Activated T-helper 17 cell treated with anti-CD3 and anti-CD28 coated beads, Interleukin-2, amount 50 U/mL, for 72 hours (primary cell): Measurements from ENCODE around the gene C6orf132. TPM values are rescaled to one million over a fixed set of nuclear protein-coding genes. Genes with fewer than 3 reads are reported as not detected.

Experiments used
- ATAC-seq: fragments of 150-1000 bp; cut with Tn5 transposase; replicated peaks from 2 replicates; pipeline ENCODE4 v1.10.0; 2021; ENCODE audit warnings: mild to moderate bottlenecking, moderate library complexity
- H3K27ac Mint-ChIP-seq: one replicate; pipeline ENCODE4 v1.8.0; 2022; ENCODE audit warnings: mixed read lengths
- H3K27me3 Mint-ChIP-seq: one replicate; pipeline ENCODE4 v1.8.0; 2022; ENCODE audit warnings: mixed read lengths
- H3K36me3 Mint-ChIP-seq: one replicate; pipeline ENCODE4 v1.8.0; 2022; ENCODE audit warnings: low read depth, mild to moderate bottlenecking, mixed read lengths
- H3K4me1 Mint-ChIP-seq: one replicate; pipeline ENCODE4 v1.8.0; 2022; ENCODE audit warnings: mixed read lengths
- H3K4me3 Mint-ChIP-seq: one replicate; pipeline ENCODE4 v1.8.0; 2022; ENCODE audit warnings: mild to moderate bottlenecking, mixed read lengths
- H3K9me3 Mint-ChIP-seq: one replicate; pipeline ENCODE4 v1.8.0; 2022; ENCODE audit warnings: mixed read lengths
- total RNA-seq, 2 donors: library from RNA; stranded (reverse); gene quantifications; one replicate each; pipeline ENCODE4 v1.2.3, GENCODE V29; 2022

C6orf132 gene
- total RNA-seq, 2 donors from 2014 or later = 0.22 to 0.29 TPM

GRCh38 chr6:42113936-42114636, 28.3 kb downstream of the C6orf132 start:
- Mint-ChIP-seq H3K27ac (no peak overlapping the region), H3K4me1 (no peaks in the 10 kb centered on the region), H3K27me3 (peaks cover 9% of the 10 kb centered on the region), H3K36me3 (no peaks in the 10 kb centered on the region), H3K9me3 (no peaks in the 10 kb centered on the region), H3K4me3 (no peak overlapping the region)
- ATAC-seq = peak; percentile 32

GRCh38 chr6:42112351-42112750, 30.1 kb downstream of the C6orf132 start:
- H3K36me3 Mint-ChIP-seq = no peaks in the 10 kb centered on the region
- H3K27me3 Mint-ChIP-seq = peaks cover 9% of the 10 kb centered on the region
- H3K9me3 Mint-ChIP-seq = no peaks in the 10 kb centered on the region
- ATAC-seq = no peak
- H3K4me1 Mint-ChIP-seq = no peaks in the 10 kb centered on the region
- no peak overlapping the region for H3K27ac Mint-ChIP-seq
- H3K4me3 Mint-ChIP-seq = no peak overlapping the region

- Mint-ChIP-seq H3K4me3 (no peak overlapping the region), H3K4me1 (no peaks in the 10 kb centered on the region), H3K27ac (no peak overlapping the region), H3K9me3 (no peaks in the 10 kb centered on the region), H3K36me3 (no peaks in the 10 kb centered on the region), H3K27me3 (peaks cover 4% of the 10 kb centered on the region)
- ATAC-seq = no peak
These were observed 31.7 kb downstream of the C6orf132 start for GRCh38 chr6:42110683-42111082.

- H3K27me3 Mint-ChIP-seq = peaks cover 4% of the 10 kb centered on the region
- ATAC-seq = no peak
- no peaks in the 10 kb centered on the region for H3K36me3 Mint-ChIP-seq
- no peaks in the 10 kb centered on the region for H3K9me3 Mint-ChIP-seq
- peaks cover 6% of the 10 kb centered on the region for H3K4me1 Mint-ChIP-seq
- no peak overlapping the region for H3K4me3 Mint-ChIP-seq
- H3K27ac Mint-ChIP-seq = no peak overlapping the region
These were observed 34.3 kb downstream of the C6orf132 start for GRCh38 chr6:42108071-42108470.

GRCh38 chr6:42106112-42107023, 36.1 kb downstream of the C6orf132 start:
- Mint-ChIP-seq H3K36me3 (no peaks in the 10 kb centered on the region), H3K4me1 (peaks cover 7% of the 10 kb centered on the region), H3K27ac (peak overlapping the region; percentile 8), H3K27me3 (no peaks in the 10 kb centered on the region), H3K4me3 (no peak overlapping the region), H3K9me3 (no peaks in the 10 kb centered on the region)
- ATAC-seq = no peak

GRCh38 chr6:42105709-42106108, 36.7 kb downstream of the C6orf132 start:
- ATAC-seq = no peak
- H3K36me3 Mint-ChIP-seq = no peaks in the 10 kb centered on the region
- H3K4me1 Mint-ChIP-seq = peaks cover 11% of the 10 kb centered on the region
- H3K27ac Mint-ChIP-seq = peak overlapping the region; percentile 8
- no peak overlapping the region for H3K4me3 Mint-ChIP-seq
- no peaks in the 10 kb centered on the region for H3K27me3 Mint-ChIP-seq
- no peaks in the 10 kb centered on the region for H3K9me3 Mint-ChIP-seq

GRCh38 chr6:42105156-42105648, 37.2 kb downstream of the C6orf132 start:
- no peaks in the 10 kb centered on the region for H3K36me3 Mint-ChIP-seq
- H3K27me3 Mint-ChIP-seq = no peaks in the 10 kb centered on the region
- H3K27ac Mint-ChIP-seq = no peak overlapping the region
- no peaks in the 10 kb centered on the region for H3K9me3 Mint-ChIP-seq
- peaks cover 15% of the 10 kb centered on the region for H3K4me1 Mint-ChIP-seq
- peak overlapping the region; percentile 38 for H3K4me3 Mint-ChIP-seq
- no peak for ATAC-seq

- Mint-ChIP-seq H3K27me3 (no peaks in the 10 kb centered on the region), H3K4me1 (peaks cover 20% of the 10 kb centered on the region), H3K9me3 (no peaks in the 10 kb centered on the region), H3K4me3 (peak overlapping the region; percentile 38), H3K36me3 (no peaks in the 10 kb centered on the region), H3K27ac (no peak overlapping the region)
- no peak for ATAC-seq
These were observed 37.7 kb downstream of the C6orf132 start for GRCh38 chr6:42104804-42105125.

GRCh38 chr6:42104095-42104803, 38.2 kb downstream of the C6orf132 start:
- peak overlapping the region; percentile 81 for H3K4me3 Mint-ChIP-seq
- H3K9me3 Mint-ChIP-seq = no peaks in the 10 kb centered on the region
- no peaks in the 10 kb centered on the region for H3K36me3 Mint-ChIP-seq
- H3K27me3 Mint-ChIP-seq = no peaks in the 10 kb centered on the region
- peak overlapping the region; percentile 87 for H3K27ac Mint-ChIP-seq
- peaks cover 22% of the 10 kb centered on the region for H3K4me1 Mint-ChIP-seq
- peak; percentile 52 for ATAC-seq

GRCh38 chr6:42103753-42104094, 38.7 kb downstream of the C6orf132 start:
- Mint-ChIP-seq H3K4me3 (peak overlapping the region; percentile 81), H3K36me3 (no peaks in the 10 kb centered on the region), H3K27me3 (no peaks in the 10 kb centered on the region), H3K9me3 (no peaks in the 10 kb centered on the region), H3K4me1 (peaks cover 26% of the 10 kb centered on the region), H3K27ac (peak overlapping the region; percentile 87)
- no peak for ATAC-seq

- Mint-ChIP-seq H3K4me3 (peak overlapping the region; percentile 81), H3K4me1 (peaks cover 30% of the 10 kb centered on the region), H3K36me3 (no peaks in the 10 kb centered on the region), H3K9me3 (no peaks in the 10 kb centered on the region), H3K27ac (peak overlapping the region; percentile 87), H3K27me3 (no peaks in the 10 kb centered on the region)
- ATAC-seq = no peak
These were observed 39.2 kb downstream of the C6orf132 start for GRCh38 chr6:42103216-42103615.

- Mint-ChIP-seq H3K4me3 (peak overlapping the region; percentile 79), H3K4me1 (peaks cover 30% of the 10 kb centered on the region), H3K27me3 (no peaks in the 10 kb centered on the region), H3K36me3 (no peaks in the 10 kb centered on the region), H3K27ac (peak overlapping the region; percentile 97), H3K9me3 (no peaks in the 10 kb centered on the region)
- ATAC-seq = no peak
These were observed 41.2 kb downstream of the C6orf132 start for GRCh38 chr6:42101186-42101657.

- no peaks in the 10 kb centered on the region for H3K9me3 Mint-ChIP-seq
- H3K27me3 Mint-ChIP-seq = no peaks in the 10 kb centered on the region
- no peaks in the 10 kb centered on the region for H3K36me3 Mint-ChIP-seq
- ATAC-seq = peak; percentile 74
- H3K4me3 Mint-ChIP-seq = peak overlapping the region; percentile 79
- peaks cover 30% of the 10 kb centered on the region for H3K4me1 Mint-ChIP-seq
- peak overlapping the region; percentile 97 for H3K27ac Mint-ChIP-seq
These were observed 42.2 kb downstream of the C6orf132 start for GRCh38 chr6:42100029-42100901.
